GM19043 (cell line): ENCODE results near the gene ZNF778.
"Not testable (repeated sequence)": the region's sequence is repeated elsewhere in the genome, so short reads cannot be mapped to it uniquely, and the experiment has no call there.

Experiments
- ATAC-seq: cut with Tn5 transposase; IDR thresholded peaks from one replicate; pipeline ENCODE4 v1.9.1; 2021; ENCODE audit warnings: low read depth; ENCODE audit not compliant: unreplicated experiment

The ZNF778 gene

GRCh38 chr16:89210904-89211515 is 6.5 kb upstream of the ZNF778 start:
- no peak for ATAC-seq

GRCh38 chr16:89216315-89217137 is 977 bp upstream of the ZNF778 start:
- no peak for ATAC-seq

GRCh38 chr16:89217138-89217387 is 440 bp upstream of the ZNF778 start:
- ATAC-seq = no peak

GRCh38 chr16:89219365-89219764 is 1.9 kb downstream of the ZNF778 start:
- ATAC-seq = no peak

GRCh38 chr16:89221604-89222003 is 4.1 kb downstream of the ZNF778 start:
- ATAC-seq = no peak

- ATAC-seq = no peak
Observed at GRCh38 chr16:89222931-89223330, 5.4 kb downstream of the ZNF778 start.

GRCh38 chr16:89224665-89225064 is 7.2 kb downstream of the ZNF778 start:
- ATAC-seq = no peak

- no peak for ATAC-seq
Observed at GRCh38 chr16:89230255-89230654, 12.8 kb downstream of the ZNF778 start.

GRCh38 chr16:89232107-89232506 is 14.6 kb downstream of the ZNF778 start:
- ATAC-seq = no peak

- ATAC-seq = no peak
Observed at GRCh38 chr16:89233678-89234490, 16.4 kb downstream of the ZNF778 start.

- ATAC-seq = no peak
Observed at GRCh38 chr16:89237733-89238132, 20.2 kb downstream of the ZNF778 start.

GRCh38 chr16:89241187-89242007 is 23.9 kb downstream of the ZNF778 start:
- ATAC-seq = peak; percentile 35

GRCh38 chr16:89242795-89243200 is 25.3 kb downstream of the ZNF778 start:
- no peak for ATAC-seq

- no peak for ATAC-seq
Observed at GRCh38 chr16:89243664-89244063, 26.2 kb downstream of the ZNF778 start.

- ATAC-seq = not testable (repeated sequence)
Observed at GRCh38 chr16:89244264-89244663, 26.8 kb downstream of the ZNF778 start.

GRCh38 chr16:89244754-89245153 is 27.3 kb downstream of the ZNF778 start:
- ATAC-seq = no peak

GRCh38 chr16:89246383-89246902 is 28.9 kb downstream of the ZNF778 start:
- ATAC-seq = no peak

- ATAC-seq = peak; percentile 66
Observed at GRCh38 chr16:89246903-89247733, 29.6 kb downstream of the ZNF778 start.

GRCh38 chr16:89247734-89248075 is 30.2 kb downstream of the ZNF778 start:
- ATAC-seq = peak; percentile 28
